ENCODE results near the gene LIPI.
"Not testable (repeated sequence)": the region's sequence is repeated elsewhere in the genome, so short reads cannot be mapped to it uniquely, and the experiment has no call there.

The LIPI gene

GRCh38 chr21:14070968-14071367 lies 139.8 kb downstream of the LIPI start:
- no peak for TF ChIP-seq CTCF (IDR thresholded peaks at IDR 0.05)
- Histone ChIP-seq H2AFZ (no peak overlapping the region), H3K79me2 (no peaks in the 10 kb centered on the region), H3K9me3 (ENCODE audit: control insufficient read depth, low read length) (no peaks in the 10 kb centered on the region), H3K27me3 (ENCODE audit: control insufficient read depth, insufficient read depth, low read length) (no peaks in the 10 kb centered on the region), H3K4me1 (no peaks in the 10 kb centered on the region), H3K4me2 (ENCODE audit: low read length) (no peak overlapping the region), H3K27ac (no peak overlapping the region), H3K4me3 (ENCODE audit: low read depth, low read length) (no peak overlapping the region), H3K9ac (no peak overlapping the region), H3K36me3 (ENCODE audit: control insufficient read depth, insufficient read depth, low read length) (no peaks in the 10 kb centered on the region)

- TF ChIP-seq CTCF (IDR thresholded peaks at IDR 0.05) = no peak
- H3K9ac ChIP-seq = no peak overlapping the region
- H3K4me2 ChIP-seq (ENCODE audit: low read length) = no peak overlapping the region
- no peak overlapping the region for H3K27ac ChIP-seq
- no peaks in the 10 kb centered on the region for H3K36me3 ChIP-seq (ENCODE audit: control insufficient read depth, insufficient read depth, low read length)
- no peak overlapping the region for H2AFZ ChIP-seq
- H3K4me1 ChIP-seq = no peaks in the 10 kb centered on the region
- H3K79me2 ChIP-seq = no peaks in the 10 kb centered on the region
- no peaks in the 10 kb centered on the region for H3K27me3 ChIP-seq (ENCODE audit: control insufficient read depth, insufficient read depth, low read length)
- H3K4me3 ChIP-seq (ENCODE audit: low read depth, low read length) = no peak overlapping the region
- H3K9me3 ChIP-seq (ENCODE audit: control insufficient read depth, low read length) = no peaks in the 10 kb centered on the region
These were observed 140.5 kb downstream of the LIPI start for GRCh38 chr21:14070049-14070893.

GRCh38 chr21:14064296-14064645 lies 146.5 kb downstream of the LIPI start:
- H3K4me2 ChIP-seq (ENCODE audit: low read length) = no peak overlapping the region
- H3K79me2 ChIP-seq = no peaks in the 10 kb centered on the region
- H3K27ac ChIP-seq = no peak overlapping the region
- H3K9ac ChIP-seq = no peak overlapping the region
- H3K27me3 ChIP-seq (ENCODE audit: control insufficient read depth, insufficient read depth, low read length) = no peaks in the 10 kb centered on the region
- H3K36me3 ChIP-seq (ENCODE audit: control insufficient read depth, insufficient read depth, low read length) = no peaks in the 10 kb centered on the region
- H3K4me1 ChIP-seq = no peaks in the 10 kb centered on the region
- H3K9me3 ChIP-seq (ENCODE audit: control insufficient read depth, low read length) = no peaks in the 10 kb centered on the region
- no peak overlapping the region for H3K4me3 ChIP-seq (ENCODE audit: low read depth, low read length)
- H2AFZ ChIP-seq = no peak overlapping the region
- no peak for TF ChIP-seq CTCF (IDR thresholded peaks at IDR 0.05)

DNA sequence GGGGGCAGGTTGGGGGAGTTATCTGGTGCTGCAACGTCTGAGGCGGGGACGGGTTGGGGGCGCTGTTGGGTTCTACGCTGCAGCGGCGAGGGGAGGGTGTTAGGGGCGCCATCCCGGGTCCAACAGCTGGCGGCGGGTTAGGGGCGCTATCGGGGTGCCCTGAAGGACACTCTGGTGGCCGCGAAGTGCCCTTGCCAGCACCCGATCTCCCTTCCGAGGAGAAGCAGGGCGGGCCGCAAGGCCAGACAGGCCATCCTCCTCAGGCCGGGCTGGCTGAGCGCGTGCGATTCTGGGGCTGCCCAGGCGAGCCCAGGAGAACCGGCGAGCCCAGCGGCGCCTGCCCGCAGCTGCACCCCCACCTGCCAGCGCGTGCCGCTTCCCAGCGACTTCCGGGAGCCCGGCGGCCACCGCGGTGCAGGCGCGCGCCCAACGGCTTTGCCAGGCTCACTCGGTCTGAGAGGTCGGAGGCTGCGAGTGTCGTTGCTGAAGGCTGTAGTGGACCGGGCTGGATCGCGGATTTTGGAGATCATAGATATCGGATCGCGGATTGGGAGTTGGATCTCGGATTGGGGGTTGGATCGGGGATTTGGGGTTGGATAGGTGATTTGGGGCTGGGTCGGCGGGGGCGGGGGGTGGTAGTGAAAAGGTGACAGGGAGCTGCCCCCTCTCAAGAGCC lies 147.0 kb downstream of the LIPI start:
- not testable (repeated sequence) for H3K4me1 ChIP-seq; H3K9ac ChIP-seq; H2AFZ ChIP-seq; H3K36me3 ChIP-seq (ENCODE audit: control insufficient read depth, insufficient read depth, low read length); H3K79me2 ChIP-seq; H3K4me3 ChIP-seq (ENCODE audit: low read depth, low read length); H3K9me3 ChIP-seq (ENCODE audit: control insufficient read depth, low read length); H3K27me3 ChIP-seq (ENCODE audit: control insufficient read depth, insufficient read depth, low read length); H3K27ac ChIP-seq; H3K4me2 ChIP-seq (ENCODE audit: low read length)

GRCh38 chr21:14062684-14063083 lies 148.1 kb downstream of the LIPI start:
- not testable (repeated sequence) for H3K27me3 ChIP-seq (ENCODE audit: control insufficient read depth, insufficient read depth, low read length); H2AFZ ChIP-seq; H3K9ac ChIP-seq; H3K27ac ChIP-seq; H3K4me3 ChIP-seq (ENCODE audit: low read depth, low read length); H3K4me2 ChIP-seq (ENCODE audit: low read length); H3K36me3 ChIP-seq (ENCODE audit: control insufficient read depth, insufficient read depth, low read length); H3K9me3 ChIP-seq (ENCODE audit: control insufficient read depth, low read length); H3K79me2 ChIP-seq; H3K4me1 ChIP-seq

GRCh38 chr21:14061820-14062219 lies 148.9 kb downstream of the LIPI start:
- H3K9ac ChIP-seq; H3K27ac ChIP-seq; H3K36me3 ChIP-seq (ENCODE audit: control insufficient read depth, insufficient read depth, low read length); H3K4me3 ChIP-seq (ENCODE audit: low read depth, low read length); H3K4me2 ChIP-seq (ENCODE audit: low read length); H3K9me3 ChIP-seq (ENCODE audit: control insufficient read depth, low read length); H3K79me2 ChIP-seq; H3K27me3 ChIP-seq (ENCODE audit: control insufficient read depth, insufficient read depth, low read length); H2AFZ ChIP-seq; H3K4me1 ChIP-seq: not testable (repeated sequence)

- H3K9ac ChIP-seq; H3K27ac ChIP-seq; H3K4me3 ChIP-seq (ENCODE audit: low read depth, low read length); H3K79me2 ChIP-seq; H3K9me3 ChIP-seq (ENCODE audit: control insufficient read depth, low read length); H3K36me3 ChIP-seq (ENCODE audit: control insufficient read depth, insufficient read depth, low read length); H3K4me2 ChIP-seq (ENCODE audit: low read length); H3K4me1 ChIP-seq; H3K27me3 ChIP-seq (ENCODE audit: control insufficient read depth, insufficient read depth, low read length); H2AFZ ChIP-seq: not testable (repeated sequence)
These were observed 151.6 kb downstream of the LIPI start for GRCh38 chr21:14058995-14059627.

All from parathyroid adenoma (tissue), 2 donors.